HG03439 (cell line): ENCODE measurements around the gene SYMPK.
"Not testable (repeated sequence)": the region's sequence is repeated elsewhere in the genome, so short reads cannot be mapped to it uniquely, and the experiment has no call there.

Experiments used
- ATAC-seq: cut with Tn5 transposase; IDR thresholded peaks from one replicate; pipeline ENCODE4 v1.9.1; 2021; ENCODE audit warnings: mild to moderate bottlenecking, moderate library complexity; ENCODE audit not compliant: unreplicated experiment

The SYMPK gene

DNA sequence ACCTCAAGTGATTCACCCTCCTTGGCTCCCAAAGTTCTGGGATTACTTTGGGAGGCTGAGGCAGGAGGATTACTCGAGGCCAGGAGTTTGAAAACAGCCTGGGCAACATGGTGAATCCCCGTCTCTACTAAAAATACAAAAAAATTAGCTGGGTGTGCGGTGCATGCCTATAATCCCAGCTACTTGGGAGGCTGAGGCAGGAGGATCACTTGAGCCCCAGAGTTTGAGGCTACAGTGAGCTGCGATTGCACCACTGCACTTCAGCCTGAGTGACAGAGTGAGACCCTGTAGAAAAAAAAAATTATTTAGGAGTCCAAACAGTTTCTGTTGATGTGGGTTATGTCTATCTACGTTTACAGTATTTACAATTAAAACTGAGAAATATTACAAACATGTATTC is 7.9 kb upstream of the SYMPK start:
- no peak for ATAC-seq

DNA sequence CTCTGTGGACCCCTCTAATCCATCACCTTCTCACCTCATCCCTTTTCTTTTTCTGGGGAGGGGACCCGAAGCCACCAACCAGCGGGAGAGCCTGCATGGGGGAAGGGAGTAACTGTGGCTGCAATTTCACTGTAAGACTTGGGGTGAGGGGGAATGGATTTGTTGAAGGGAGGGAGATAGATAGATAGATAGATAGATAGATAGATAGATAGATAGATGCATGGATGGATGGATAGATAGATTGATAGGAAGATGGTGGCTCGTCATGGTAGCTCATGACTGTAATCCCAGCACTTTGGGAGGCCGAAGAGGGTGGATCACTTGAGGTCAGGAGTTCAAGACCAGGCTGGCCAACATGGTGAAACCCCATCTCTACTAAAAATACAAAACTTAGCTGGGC is 4.3 kb upstream of the SYMPK start:
- not testable (repeated sequence) for ATAC-seq

DNA sequence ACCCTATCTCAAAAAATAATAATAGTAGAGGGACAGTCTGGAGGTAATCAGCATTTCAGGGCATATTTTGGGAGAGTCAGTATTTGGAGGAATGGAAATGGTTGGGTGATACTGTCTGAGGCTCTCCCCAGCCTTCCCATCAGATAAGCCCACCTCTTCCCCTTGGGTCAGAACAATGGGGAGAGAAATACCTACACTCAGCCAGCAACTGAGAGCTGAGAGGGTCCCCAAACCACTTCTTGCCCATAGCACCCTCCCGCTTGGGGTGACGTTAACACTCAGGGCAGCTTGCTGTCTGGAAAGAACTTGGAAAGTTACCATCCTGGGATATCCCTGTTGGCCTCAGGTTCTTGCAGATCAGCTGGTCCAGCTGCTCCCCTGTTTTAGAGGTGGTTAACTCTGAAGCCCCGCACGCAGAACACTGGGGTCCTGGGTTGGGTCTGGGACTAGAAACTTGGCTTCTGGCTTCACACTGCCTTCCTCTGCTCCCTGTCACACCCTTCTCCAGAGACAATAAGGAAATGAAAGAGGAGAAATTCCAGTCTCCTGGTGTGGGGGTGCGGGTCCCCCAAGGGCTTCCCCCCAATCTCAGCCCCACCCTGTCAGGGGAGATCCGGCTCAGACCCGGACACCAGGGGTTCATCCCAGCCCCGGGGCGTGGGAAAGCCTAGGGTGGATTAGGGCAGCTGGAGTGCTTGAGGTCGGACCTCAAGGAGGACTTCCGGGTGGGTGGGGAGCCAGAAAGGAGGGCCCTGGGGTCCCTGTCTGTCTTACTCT is 3.6 kb upstream of the SYMPK start:
- ATAC-seq, result no peak

DNA sequence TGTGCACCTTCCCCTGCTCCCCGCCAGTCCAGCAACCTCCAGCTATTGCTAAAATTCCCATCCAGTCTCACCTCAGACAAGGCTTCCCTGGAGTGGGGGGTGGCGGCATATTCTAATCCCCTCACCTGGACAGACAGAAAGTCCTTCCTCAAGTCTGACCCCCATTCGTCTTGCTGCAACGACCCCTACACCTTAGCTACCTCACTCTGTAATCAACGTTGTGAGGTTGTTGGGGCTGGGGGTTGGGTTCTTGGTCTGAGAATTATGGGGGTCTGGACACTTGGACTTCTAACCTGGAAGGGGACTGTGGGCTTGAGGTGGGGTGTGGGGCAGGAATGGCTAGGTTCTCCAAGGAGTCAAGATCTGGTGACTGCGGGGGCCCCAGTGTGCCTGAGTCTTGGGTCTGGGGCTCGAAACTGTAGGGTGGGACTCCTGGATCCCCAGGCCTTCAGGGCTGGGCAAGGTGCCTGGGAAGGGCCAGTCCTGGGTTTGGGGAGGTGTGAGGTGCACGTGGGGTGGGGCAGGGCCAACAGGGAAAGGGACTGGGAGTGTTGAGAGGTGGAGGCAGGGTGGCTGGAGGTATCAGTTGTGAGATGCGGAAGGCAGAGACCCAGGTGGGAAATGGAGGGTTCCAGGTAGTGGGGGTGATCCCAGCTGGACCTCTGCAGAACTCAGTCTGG is 2.5 kb upstream of the SYMPK start:
- ATAC-seq, result no peak

DNA sequence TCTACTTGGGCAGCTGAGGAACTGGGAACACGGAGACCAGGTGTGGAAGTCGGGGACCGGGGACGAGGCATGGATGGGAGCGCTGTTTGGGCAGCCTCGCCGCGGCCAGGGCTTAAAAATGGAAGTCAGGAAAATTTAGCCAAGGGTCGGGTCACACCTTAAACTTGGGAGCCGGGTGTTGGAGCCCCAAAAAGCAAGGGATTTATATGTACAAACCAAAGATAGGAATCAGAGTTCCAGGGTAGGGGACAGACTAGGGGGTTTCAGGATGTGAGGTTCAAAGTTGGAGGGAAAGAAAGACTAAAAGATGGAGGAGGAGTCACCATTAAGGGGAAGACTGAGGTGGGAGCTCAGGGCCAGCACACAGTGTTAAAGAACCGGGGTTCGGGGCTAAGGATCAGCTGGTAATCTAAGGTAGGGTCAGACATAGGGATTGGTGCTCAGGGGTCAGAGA is 1.7 kb upstream of the SYMPK start:
- no peak for ATAC-seq

DNA sequence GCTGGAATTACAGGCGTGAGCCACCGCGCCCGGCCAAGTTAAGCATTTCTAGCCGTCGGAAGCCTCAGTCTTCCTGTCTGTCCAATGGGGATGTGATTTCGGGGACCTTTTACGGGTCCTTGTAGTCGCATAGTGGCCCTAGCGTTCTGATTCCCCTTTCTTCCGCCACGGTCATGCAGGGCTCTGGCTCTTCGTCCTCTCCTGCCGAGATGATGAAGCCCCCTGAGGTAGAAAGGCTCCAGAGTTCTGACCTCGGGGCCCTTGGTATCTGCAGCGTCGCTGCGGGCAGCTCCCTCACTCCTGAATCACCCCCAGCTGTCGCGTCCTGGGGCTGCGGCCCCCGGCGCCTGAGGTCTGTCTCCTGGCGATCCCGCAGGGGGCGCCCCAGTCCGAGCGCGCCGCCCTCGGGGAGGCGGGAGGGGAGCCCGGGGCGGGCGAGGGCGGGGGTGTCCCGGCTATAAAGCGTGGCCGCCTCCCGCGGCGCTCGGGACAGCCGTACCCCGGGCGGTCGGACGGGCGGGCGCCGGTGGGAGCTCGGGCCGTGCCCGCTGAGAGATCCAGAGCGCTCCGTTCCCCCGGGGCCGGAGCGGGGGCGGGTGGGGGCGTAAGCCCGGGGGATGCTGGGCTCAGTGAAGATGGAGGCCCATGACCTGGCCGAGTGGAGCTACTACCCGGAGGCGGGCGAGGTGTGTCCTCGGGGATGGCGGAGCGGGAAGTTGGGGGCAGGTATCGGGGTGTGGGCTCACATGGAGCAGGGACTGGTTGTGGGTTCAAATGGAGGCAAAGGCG is 1.1 kb upstream of the SYMPK start, which contains the start of gene FOXA3:
Gene FOXA3, plus strand, starts transcription at position 487 of the 789 bp plus-strand sequence. Its CDS starts 131 bp downstream, at position 618.
- ATAC-seq, result no peak

DNA sequence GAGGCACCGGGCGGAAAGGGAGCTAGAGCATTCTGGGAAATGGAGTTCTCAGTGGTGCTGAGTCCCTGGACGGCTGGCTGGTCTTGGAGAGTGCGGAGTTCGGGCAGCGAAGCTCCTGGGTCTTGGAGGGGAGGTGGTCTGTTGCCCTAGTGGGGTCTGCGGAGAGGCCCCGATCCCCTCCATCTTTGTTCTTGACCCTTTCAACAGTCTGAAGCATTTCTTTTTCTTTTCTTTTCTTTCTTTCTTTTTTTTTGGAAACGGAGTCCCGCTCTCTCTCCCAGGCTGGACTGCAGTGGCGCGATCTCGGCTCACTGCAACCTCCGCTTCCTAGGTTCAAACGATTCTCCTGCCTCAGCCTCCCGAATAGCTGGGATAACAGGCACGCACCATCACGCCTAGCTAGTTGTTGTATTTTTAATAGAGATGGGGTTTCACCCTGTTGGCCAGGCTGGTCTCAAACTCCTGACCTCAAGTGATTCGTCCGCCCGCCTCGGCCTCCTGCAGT is 440 bp upstream of the SYMPK start:
- no peak for ATAC-seq

DNA sequence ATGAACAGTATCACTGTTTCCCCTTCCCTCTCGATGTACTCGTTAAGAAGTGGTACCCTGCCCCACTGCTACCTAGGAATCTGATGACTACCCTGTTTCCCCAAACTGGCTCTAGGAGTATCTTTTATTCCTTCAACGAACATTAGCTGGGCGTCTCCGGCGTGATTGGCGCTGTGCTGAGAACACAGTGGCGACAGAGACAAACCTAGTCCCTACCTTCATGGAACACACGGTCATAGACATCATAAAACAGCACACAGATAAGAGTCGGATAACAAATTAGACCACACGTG is 730 bp downstream of the SYMPK start:
- no peak for ATAC-seq

DNA sequence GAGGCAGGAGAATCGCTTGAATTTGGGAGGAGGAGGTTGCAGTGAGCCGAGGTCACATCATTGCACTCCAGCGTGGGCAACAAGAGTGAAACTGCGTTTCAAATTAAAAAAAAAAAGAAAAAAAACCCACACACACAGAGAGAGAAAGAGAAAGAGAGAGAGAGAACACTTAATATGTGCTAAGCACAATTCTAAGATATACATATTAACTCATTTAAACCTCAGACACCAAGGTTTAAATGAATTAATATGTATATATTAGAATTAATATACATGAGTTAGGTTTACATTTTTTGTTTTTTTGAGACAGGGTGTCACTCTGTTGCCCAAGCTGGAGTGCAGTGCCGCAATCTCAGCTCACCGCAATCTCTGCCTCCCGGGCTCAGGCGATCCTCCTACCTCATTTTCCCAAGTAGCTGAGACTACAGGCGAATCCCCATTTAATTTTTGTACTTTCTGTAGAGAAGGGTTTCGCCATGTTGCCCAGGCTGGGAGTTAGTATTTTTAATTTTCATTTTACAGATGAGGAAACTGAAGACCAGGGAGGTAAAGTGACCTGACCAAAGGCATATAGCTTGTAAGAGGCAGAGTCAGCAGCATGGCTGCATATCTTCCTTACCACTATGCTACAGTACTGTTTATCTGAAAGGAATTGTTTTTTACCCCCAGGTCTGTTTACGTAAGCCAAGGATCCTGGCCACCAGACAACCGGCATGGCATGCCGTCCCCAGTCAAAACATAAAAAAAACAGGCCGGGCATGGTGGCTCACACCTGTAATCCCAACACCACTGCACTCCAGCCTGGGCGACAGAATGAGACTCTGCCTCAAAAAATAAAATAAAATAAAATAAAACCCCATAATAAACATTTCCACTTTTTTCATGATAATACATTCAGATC is 2.3 kb downstream of the SYMPK start:
- ATAC-seq, result no peak

DNA sequence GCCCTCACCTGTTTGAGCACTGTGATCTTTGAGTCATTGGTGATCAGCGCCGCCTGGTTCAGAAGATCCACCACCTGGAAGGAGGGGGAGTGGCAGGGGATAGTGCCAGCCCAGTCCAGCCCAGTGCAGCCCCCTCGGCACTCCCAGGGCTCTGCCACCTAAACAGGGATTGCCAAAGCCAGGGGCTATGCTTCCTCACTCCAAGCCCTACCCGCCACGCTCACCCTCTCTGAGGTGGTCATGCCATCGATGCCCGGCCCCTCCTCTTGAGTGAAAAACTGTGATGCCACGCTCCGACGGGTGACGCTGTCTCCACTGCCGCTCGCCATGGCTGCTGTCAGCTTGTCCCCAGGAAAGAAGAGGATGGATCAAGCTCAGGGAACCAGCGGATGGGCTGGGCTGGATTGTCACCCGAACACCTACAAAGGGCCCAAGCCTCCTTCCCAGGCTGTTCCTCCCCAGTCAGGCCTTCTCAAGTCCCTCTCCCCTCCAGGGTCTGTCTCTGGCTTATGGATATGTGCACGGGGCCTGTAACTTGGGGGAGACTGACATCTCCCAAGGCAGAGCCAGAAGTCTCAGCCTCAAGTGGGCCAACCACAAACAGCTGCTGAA is 8.7 kb downstream of the SYMPK start:
- ATAC-seq, result no peak

DNA sequence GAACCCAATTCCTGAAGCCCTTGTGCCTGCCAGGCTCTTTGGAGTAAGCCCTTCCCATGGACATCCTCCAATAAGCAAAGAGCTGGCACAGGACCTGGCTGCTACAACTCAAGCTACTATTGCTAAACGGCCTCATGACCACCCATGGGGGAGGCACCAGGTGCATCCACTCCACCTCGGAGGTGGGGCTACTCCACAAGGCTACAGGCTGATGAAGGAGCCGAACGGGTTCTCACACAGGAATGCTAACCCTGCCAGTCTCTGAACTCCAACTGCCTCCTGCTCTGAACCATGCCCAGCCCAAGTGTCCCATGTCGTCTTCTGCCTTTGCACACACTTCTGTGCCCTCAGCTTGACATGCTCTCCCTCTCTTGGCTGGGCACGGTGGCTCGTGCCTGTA is 10.0 kb downstream of the SYMPK start:
- ATAC-seq, result no peak

DNA sequence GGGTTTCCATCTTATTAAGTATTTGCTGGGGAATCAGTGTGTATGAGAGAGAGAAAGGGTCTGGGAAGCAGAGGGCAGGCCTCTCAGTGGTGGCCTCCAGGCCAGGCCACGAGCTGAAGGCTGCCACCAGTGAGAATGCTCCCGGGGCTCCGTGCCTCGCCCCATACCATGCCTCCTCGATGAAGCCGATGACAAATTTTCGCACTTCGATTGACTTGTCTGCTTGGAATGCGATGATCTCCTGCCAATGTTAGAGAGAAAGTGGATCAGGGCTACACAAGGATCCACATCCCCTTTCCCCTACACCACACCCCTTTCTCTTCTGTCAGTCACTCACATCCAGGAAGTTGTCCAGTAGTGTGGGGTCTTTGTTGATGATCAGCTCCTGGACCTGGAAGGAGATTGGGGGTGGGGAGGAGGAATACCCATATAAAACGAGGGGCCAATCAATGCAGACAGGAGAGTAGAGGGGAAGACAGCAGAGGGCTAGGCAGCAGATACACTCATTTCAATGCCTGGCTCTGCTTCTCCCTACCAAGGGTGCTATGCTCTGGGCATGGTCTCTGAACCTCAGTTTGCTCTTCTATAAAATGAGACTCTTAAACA is 10.7 kb downstream of the SYMPK start:
- ATAC-seq, result no peak

DNA sequence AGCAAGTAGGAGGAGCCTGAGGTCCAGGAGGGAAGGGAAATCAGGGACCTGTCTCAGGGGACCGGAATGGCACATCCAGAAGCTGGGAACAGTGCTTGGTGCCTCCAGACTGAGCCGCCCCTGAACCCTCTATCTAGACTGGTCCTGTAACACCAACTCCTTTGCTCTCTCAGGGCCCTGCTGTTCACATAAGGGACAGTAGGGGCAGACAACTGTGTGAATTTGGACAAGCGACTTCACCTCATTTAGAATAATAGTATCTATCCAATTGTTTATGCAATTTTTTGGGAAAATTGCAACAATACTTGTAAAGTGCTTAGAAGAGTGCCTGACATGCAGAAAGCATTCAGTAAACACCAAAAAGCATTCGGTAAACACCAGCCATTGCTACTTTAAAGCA is 14.0 kb downstream of the SYMPK start:
- ATAC-seq, result no peak

DNA sequence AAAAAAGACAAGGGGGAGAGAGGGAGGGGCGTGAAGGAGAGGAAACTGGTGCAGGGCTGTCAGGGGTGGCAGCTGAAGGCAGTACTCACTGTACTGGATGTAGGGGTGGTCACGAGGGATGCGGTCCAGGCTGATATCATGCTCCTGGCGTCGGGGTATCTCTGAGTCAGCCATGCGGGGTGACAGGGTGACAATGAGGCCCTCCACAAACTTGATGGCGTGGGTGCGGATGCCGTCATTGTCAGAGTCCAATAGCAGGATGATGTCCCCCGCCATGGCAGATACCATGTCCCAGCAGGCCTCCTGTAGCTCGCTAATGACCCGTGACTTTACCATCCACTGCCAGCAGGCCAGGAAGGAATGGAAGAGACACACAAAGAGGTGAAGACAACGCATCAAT is 15.3 kb downstream of the SYMPK start:
- no peak for ATAC-seq

DNA sequence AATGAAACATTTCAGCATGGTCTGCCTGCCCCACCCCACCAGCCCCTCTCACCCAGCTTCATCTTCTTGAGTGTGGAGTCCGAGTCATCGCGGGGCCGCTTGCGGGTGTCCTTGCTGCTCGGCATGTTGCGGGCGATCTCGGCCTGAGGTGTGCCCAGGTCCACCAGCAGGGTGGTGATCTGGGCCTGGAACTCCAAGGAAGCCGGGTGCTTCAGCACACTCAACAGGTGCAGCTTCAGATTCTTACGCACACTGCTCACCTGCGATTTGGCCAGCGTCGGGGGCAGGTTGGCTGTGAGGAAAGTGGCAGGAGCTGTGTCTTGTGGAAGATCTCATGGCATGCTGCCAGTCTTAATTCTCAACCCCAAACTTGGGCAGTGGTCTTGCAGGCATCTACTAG is 20.7 kb downstream of the SYMPK start:
- ATAC-seq, result no peak

DNA sequence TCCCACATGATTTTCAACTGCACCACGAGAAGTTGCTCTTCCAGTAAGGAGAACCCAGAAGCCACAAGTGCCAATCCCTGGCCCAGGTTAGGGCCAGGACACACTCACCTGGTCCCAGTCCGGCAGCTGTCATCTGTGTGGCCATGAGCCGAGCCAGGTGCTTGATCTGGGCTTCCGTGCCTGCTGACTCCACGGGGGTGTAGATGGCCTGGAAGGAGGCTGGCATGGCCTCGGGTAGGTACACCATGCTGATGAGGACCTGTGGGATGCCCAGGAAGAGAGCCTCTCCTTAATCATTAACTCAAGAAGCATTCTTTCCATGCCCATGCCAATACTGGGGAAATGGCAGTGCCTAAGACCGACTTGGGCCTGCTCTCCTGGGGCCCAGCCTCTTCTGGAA is 28.0 kb downstream of the SYMPK start:
- ATAC-seq, result no peak

DNA sequence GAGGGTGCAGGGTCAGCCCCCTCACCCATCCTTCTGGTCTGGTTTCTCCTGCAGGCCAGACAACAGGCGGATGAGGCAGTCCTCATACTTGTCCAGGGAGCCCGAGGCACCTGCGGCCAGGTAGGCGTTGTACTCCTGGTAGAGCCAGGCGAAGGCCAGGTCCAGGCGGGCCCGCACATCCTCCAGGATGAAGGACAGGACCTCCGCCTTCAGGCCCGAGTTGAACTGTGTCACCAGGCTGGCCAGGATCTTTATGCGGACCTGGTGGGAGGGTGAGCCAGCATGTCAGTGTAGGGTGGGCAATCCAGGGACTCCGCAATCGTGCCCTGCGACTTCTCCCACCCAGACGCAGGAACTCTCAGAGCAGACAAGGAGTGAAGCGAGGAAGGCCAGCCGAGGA is 34.0 kb downstream of the SYMPK start:
- ATAC-seq, result no peak

DNA sequence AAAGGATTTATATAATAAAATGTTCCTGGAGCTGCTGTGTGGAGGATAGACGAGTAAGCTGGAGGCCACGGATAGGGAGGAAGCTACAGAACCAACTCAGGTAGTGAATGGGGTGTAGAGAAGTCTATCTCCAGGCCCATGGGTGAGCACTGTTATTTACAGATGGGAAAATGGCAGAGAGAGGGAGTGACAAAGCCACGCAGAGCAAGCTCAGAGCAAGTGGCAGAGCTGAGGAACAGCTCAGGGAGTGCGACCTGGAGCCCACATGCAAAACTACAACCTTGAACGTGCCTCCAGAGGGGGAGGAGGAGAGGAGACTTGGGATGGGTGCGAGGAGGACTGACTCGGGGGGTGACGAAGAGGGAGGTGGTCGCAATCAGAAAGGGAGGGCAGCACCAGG is 34.4 kb downstream of the SYMPK start:
- no peak for ATAC-seq

DNA sequence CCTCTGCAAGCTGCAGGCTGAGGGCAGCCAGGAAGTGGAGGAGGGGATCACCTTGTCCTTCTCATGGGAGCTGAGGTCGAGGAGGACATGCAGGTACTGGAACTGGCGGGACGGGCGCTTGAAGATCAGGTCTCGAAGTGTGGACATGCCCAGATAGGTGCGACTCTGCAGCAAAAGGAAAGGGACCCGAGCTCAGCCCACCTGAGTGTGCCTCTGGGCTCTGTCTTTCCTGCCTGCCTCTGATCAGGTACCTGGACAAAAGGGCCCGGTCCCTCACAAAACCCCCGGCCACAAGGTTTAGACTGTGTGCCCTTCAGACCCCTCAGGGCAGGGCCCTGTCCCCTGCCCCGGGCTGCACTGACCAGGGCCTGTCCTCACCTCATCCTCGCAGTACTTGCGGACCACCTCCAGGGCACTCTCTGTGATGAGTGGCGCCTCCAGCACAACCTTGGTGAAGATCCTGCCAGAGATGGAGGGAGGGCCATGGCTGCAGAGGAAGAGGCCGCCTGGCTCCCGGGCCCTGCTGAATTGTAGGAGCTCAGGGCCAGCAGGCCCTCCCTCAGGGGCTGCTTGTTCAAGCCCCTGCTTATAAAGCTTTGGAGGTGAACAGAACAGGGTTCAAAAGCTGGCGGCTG is 35.4 kb downstream of the SYMPK start:
- no peak for ATAC-seq
